Activated CD4-positive, alpha-beta memory T cell treated with anti-CD3 and anti-CD28 coated beads, Interleukin-2, amount 10 ng/mL, durations not matched to agents 7 days and 5 days (primary cell): ENCODE data around the gene UBE2G2. TPM values are rescaled to one million over a fixed set of nuclear protein-coding genes. Genes with fewer than 3 reads are reported as not detected.

Experiments
- CTCF ChIA-PET: fragments of 350-600 bp; sonication (Branson Sonifier 250); formaldehyde crosslinking; loops from one replicate; lab custom pipeline; 2021; ENCODE audit warnings: antibody characterized with exemption, inconsistent platforms; lab: Charles Lee
- POLR2A ChIA-PET: fragments of 350-600 bp; sonication (Branson Sonifier 250); formaldehyde crosslinking; loops from one replicate; lab custom pipeline; 2021; ENCODE audit warnings: antibody characterized with exemption; lab: Charles Lee
- DNase-seq: peaks from one replicate; pipeline ENCODE4 v3.0.0-alpha.2; 2020
- H3K27ac Mint-ChIP-seq: one replicate; pipeline ENCODE4 v1.8.0; 2021; ENCODE audit warnings: mild to moderate bottlenecking, mixed read lengths
- H3K27me3 Mint-ChIP-seq: one replicate; pipeline ENCODE4 v1.8.0; 2021; ENCODE audit warnings: mixed read lengths
- H3K36me3 Mint-ChIP-seq: one replicate; pipeline ENCODE4 v1.8.0; 2021; ENCODE audit warnings: low read depth, mixed read lengths
- H3K4me1 Mint-ChIP-seq: one replicate; pipeline ENCODE4 v1.8.0; 2021; ENCODE audit warnings: mixed read lengths
- H3K4me3 Mint-ChIP-seq: one replicate; pipeline ENCODE4 v1.8.0; 2021; ENCODE audit warnings: mild to moderate bottlenecking, mixed read lengths
- H3K9me3 Mint-ChIP-seq: one replicate; pipeline ENCODE4 v1.8.0; 2021; ENCODE audit warnings: mixed read lengths
- total RNA-seq, 2 experiments: library from RNA; stranded (reverse); gene quantifications; one replicate each; pipeline ENCODE4 v1.2.3, GENCODE V29; 2021

UBE2G2 gene
- total RNA-seq, 2 experiments from 2014 or later = 70.7 to 74.0 TPM

- H3K4me3 Mint-ChIP-seq = no peak overlapping the region
- no peaks in the 10 kb centered on the region for H3K9me3 Mint-ChIP-seq
- no peak overlapping the region for H3K27ac Mint-ChIP-seq
- no peaks in the 10 kb centered on the region for H3K36me3 Mint-ChIP-seq
- DNase-seq = no peak
- ChIA-PET CTCF (no interaction called here), POLR2A (no interaction called here)
- H3K4me1 Mint-ChIP-seq = no peaks in the 10 kb centered on the region
- peaks cover 12% of the 10 kb centered on the region for H3K27me3 Mint-ChIP-seq
These were observed 70.6 kb downstream of the UBE2G2 start for GRCh38 chr21:44730951-44731579.

DNA sequence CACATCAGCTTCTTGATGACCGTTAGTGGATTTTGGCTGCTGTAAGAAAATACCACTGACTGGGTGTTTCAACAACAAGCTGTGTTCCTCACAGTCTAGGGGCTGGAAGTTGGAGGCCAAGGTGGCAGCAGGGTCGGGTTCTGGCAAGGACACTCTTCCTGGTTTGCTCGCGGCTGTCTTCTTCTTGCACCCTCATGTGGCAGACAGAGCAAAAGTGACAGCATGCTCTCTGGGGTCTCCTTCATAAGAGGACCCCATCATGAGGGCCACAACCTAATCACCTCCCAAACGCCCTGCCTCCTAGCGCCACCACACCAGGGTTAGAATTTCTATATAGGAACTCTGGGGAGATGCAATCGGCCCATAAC is 71.6 kb downstream of the UBE2G2 start:
- no peak for DNase-seq
- CTCF ChIA-PET = no interaction called here
- Mint-ChIP-seq H3K27ac (no peak overlapping the region), H3K4me3 (no peak overlapping the region), H3K36me3 (no peaks in the 10 kb centered on the region), H3K27me3 (peaks cover 19% of the 10 kb centered on the region), H3K9me3 (no peaks in the 10 kb centered on the region), H3K4me1 (no peaks in the 10 kb centered on the region)
- POLR2A ChIA-PET = no interaction called here

- no peaks in the 10 kb centered on the region for H3K36me3 Mint-ChIP-seq
- no peak for DNase-seq
- peaks cover 21% of the 10 kb centered on the region for H3K27me3 Mint-ChIP-seq
- no peak overlapping the region for H3K4me3 Mint-ChIP-seq
- H3K27ac Mint-ChIP-seq = no peak overlapping the region
- no peaks in the 10 kb centered on the region for H3K9me3 Mint-ChIP-seq
- POLR2A ChIA-PET = no interaction called here
- CTCF ChIA-PET = interaction anchor here (0.7 kb wide), 1 partner anchor 13 kb away, joined by 3 read pairs; no protein-coding TSS in a partner anchor
- no peaks in the 10 kb centered on the region for H3K4me1 Mint-ChIP-seq
These were observed 72.1 kb downstream of the UBE2G2 start for GRCh38 chr21:44729336-44730027.

DNA sequence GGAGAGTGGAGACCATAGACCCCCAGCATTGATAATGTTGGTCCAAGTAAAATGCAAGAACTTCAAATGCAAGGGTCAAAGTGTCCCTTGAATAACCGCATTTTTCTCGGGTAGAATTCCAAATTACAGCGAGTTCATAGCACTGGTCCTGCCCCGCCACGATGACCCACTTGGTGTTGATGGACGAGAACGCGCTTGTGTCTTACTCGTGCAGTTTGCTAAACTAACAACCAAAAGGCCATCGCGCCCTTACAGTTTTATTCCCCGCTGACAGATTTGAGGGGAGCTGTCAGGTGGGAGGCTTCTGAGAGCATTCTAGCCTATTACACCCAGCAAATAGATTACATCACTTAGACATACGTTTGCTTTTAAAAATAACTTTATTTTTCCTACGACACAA is 72.9 kb downstream of the UBE2G2 start:
- Mint-ChIP-seq H3K36me3 (no peaks in the 10 kb centered on the region), H3K27me3 (peaks cover 26% of the 10 kb centered on the region), H3K4me3 (no peak overlapping the region), H3K4me1 (no peaks in the 10 kb centered on the region), H3K27ac (no peak overlapping the region), H3K9me3 (no peaks in the 10 kb centered on the region)
- no peak for DNase-seq
- POLR2A ChIA-PET = no interaction called here
- CTCF ChIA-PET = interaction anchor here (0.7 kb wide), 1 partner anchor 14 kb away, joined by 3 read pairs; no protein-coding TSS in a partner anchor

DNA sequence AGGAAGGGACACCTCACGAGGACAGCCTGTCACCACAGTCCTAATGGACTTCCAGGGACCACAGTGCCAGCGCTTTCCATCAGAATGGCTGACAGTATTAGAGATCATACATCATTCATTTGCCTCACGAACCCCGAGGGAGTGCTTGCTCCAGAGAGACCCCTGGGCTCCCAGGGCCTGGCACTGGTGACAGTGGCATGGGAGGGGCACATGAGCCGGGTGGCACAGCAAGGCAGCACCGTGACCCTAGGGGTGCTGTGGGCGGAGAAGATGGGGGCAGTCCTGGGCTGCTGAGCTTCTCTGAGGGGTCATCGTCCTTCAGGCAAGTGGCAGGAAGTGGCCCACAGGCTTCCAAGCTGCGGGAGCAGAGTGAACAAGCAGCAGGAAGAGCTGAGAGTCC is 73.9 kb downstream of the UBE2G2 start:
- H3K4me1 Mint-ChIP-seq = no peaks in the 10 kb centered on the region
- ChIA-PET CTCF (interaction anchor here (1.4 kb wide), 1 partner anchor 66 kb away, joined by 4 read pairs; no protein-coding TSS in a partner anchor), POLR2A (no interaction called here)
- DNase-seq = no peak
- H3K36me3 Mint-ChIP-seq = no peaks in the 10 kb centered on the region
- peaks cover 32% of the 10 kb centered on the region for H3K27me3 Mint-ChIP-seq
- no peaks in the 10 kb centered on the region for H3K9me3 Mint-ChIP-seq
- H3K27ac Mint-ChIP-seq = no peak overlapping the region
- H3K4me3 Mint-ChIP-seq = no peak overlapping the region

GRCh38 chr21:44727321-44727720 is 74.3 kb downstream of the UBE2G2 start:
- Mint-ChIP-seq H3K27me3 (peaks cover 37% of the 10 kb centered on the region), H3K9me3 (no peaks in the 10 kb centered on the region), H3K4me1 (no peaks in the 10 kb centered on the region), H3K27ac (no peak overlapping the region), H3K4me3 (no peak overlapping the region), H3K36me3 (no peaks in the 10 kb centered on the region)
- POLR2A ChIA-PET = no interaction called here
- CTCF ChIA-PET = interaction anchor here (1.4 kb wide), 1 partner anchor 66 kb away, joined by 4 read pairs; no protein-coding TSS in a partner anchor
- no peak for DNase-seq

DNA sequence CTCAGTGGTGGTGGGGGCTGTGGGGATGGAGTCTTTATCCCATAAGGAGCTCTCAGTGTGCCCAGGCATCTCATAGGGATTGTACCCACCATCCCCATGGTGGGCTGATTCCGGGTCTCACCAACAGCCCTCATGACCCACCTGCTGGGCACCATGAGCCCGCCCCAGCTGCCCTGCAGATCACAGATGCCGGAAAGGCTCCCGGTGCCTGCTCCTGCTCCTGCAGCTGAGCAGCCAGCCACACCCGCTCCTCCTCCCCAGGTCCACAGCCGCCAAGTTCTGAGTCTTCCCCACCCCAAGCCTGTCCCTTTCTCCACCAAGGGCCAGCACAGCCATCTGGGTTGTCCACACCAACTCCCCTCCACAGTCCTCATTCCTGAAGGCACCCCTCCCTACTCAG is 74.8 kb downstream of the UBE2G2 start:
- CTCF ChIA-PET = interaction anchor here (1.4 kb wide), 1 partner anchor 67 kb away, joined by 4 read pairs; no protein-coding TSS in a partner anchor
- H3K4me3 Mint-ChIP-seq = no peak overlapping the region
- DNase-seq = no peak
- no peaks in the 10 kb centered on the region for H3K9me3 Mint-ChIP-seq
- POLR2A ChIA-PET = no interaction called here
- no peak overlapping the region for H3K27ac Mint-ChIP-seq
- peaks cover 34% of the 10 kb centered on the region for H3K27me3 Mint-ChIP-seq
- no peaks in the 10 kb centered on the region for H3K4me1 Mint-ChIP-seq
- no peaks in the 10 kb centered on the region for H3K36me3 Mint-ChIP-seq

- Mint-ChIP-seq H3K36me3 (no peaks in the 10 kb centered on the region), H3K27me3 (peaks cover 42% of the 10 kb centered on the region), H3K27ac (no peak overlapping the region), H3K4me1 (no peaks in the 10 kb centered on the region), H3K4me3 (no peak overlapping the region), H3K9me3 (no peaks in the 10 kb centered on the region)
- ChIA-PET CTCF (interaction anchor here (0.7 kb wide), 1 partner anchor 17 kb away, joined by 3 read pairs; no protein-coding TSS in a partner anchor), POLR2A (no interaction called here)
- DNase-seq = no peak
These were observed 76.7 kb downstream of the UBE2G2 start for GRCh38 chr21:44724926-44725325.

- DNase-seq = no peak
- H3K36me3 Mint-ChIP-seq = no peaks in the 10 kb centered on the region
- no peaks in the 10 kb centered on the region for H3K9me3 Mint-ChIP-seq
- no peak overlapping the region for H3K27ac Mint-ChIP-seq
- peaks cover 48% of the 10 kb centered on the region for H3K27me3 Mint-ChIP-seq
- H3K4me3 Mint-ChIP-seq = no peak overlapping the region
- ChIA-PET POLR2A (interaction anchor here (2.0 kb wide), 1 partner anchor 16 kb away, joined by 6 read pairs; no protein-coding TSS in a partner anchor), CTCF (no interaction called here)
- H3K4me1 Mint-ChIP-seq = no peaks in the 10 kb centered on the region
These were observed 77.4 kb downstream of the UBE2G2 start for GRCh38 chr21:44724196-44724595.

DNA sequence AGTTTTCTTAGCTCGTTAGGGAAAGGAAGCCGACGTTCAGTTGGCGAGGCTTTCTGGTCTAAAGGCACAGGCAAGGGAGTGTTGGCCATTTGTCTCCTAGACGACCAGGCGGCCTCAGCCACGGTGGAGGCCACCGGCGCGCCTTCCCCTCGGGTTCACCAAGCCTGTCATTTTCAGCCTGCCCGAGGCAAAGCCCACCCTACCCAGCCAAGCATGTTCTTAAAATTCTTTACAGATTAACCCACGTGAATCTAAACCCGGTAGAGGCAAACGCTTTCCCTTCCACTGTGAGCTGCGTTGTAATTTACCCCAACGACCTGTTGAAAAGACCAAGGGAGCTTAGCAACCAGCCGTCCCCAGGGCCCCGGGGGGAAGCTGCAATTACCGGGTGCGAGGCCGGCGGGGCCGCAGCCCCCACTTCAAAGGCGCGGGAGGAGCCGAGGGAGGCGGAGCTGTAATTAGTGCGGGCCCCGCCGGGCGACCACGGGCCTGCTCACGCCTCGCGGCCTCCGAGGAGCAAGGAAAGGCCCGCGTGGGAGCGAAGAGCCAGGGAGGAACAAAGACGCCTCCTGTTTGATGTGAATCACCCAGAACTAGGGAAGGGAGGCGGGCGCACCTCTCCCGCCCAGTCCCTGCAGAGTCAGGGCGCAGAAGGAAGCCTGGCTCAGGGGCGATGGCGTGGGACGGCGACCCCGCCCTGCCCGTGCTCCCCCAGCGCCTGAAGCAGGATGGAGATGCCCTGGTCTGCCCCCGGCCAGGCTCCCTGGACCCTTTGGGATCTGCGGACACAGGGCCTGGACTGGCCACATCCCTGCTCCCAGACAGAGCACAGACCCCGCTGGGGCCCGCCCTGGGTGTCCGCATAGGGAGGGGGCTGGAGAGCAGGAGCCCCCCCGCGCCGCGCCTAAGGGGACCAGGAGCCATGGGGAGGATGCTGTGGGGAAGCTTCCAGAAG is 78.2 kb downstream of the UBE2G2 start:
- CTCF ChIA-PET = no interaction called here
- Mint-ChIP-seq H3K36me3 (no peaks in the 10 kb centered on the region), H3K9me3 (no peaks in the 10 kb centered on the region), H3K4me3 (no peak overlapping the region), H3K4me1 (no peaks in the 10 kb centered on the region), H3K27me3 (peaks cover 53% of the 10 kb centered on the region), H3K27ac (no peak overlapping the region)
- POLR2A ChIA-PET = interaction anchor here (2.0 kb wide), 1 partner anchor 16 kb away, joined by 6 read pairs; no protein-coding TSS in a partner anchor
- DNase-seq = no peak

DNA sequence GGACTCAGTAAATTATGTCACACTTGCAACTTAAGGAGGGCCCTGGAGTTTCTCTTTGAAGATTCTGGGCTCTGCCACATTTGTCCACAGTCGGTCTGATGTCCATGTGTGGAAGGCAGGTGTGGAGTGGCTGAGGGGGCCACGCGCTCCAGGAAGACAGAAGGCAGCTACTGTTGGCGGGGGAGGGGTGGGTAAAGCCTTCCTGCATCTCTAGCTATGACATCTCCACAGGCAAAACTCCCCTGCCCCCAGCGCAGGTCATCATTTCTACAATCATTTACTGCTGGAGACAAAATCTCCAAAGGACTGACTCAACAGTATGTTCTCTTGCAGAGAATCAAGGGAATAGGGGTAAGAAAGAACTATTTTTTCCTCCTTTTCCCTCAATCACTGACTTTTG is 78.9 kb downstream of the UBE2G2 start:
- Mint-ChIP-seq H3K9me3 (no peaks in the 10 kb centered on the region), H3K27ac (no peak overlapping the region), H3K27me3 (peaks cover 61% of the 10 kb centered on the region), H3K4me1 (no peaks in the 10 kb centered on the region), H3K4me3 (no peak overlapping the region), H3K36me3 (no peaks in the 10 kb centered on the region)
- CTCF ChIA-PET = no interaction called here
- POLR2A ChIA-PET = interaction anchor here (2.0 kb wide), 1 partner anchor 17 kb away, joined by 6 read pairs; no protein-coding TSS in a partner anchor
- DNase-seq = no peak

- Mint-ChIP-seq H3K27ac (no peak overlapping the region), H3K27me3 (peaks cover 60% of the 10 kb centered on the region), H3K9me3 (no peaks in the 10 kb centered on the region)
These were observed 81.5 kb downstream of the UBE2G2 start for GRCh38 chr21:44720170-44720569.

More at GRCh38 chr21:44720170-44720569, 81.5 kb downstream of the UBE2G2 start:
- no peak overlapping the region for H3K4me3 Mint-ChIP-seq
- DNase-seq = no peak
- H3K4me1 Mint-ChIP-seq = no peaks in the 10 kb centered on the region
- ChIA-PET POLR2A (no interaction called here), CTCF (no interaction called here)
- H3K36me3 Mint-ChIP-seq = no peaks in the 10 kb centered on the region
